ENCODE measurements around the gene CCL25. TPM values are rescaled to one million over a fixed set of nuclear protein-coding genes. Genes with fewer than 3 reads are reported as not detected.
"Not testable (repeated sequence)": the region's sequence is repeated elsewhere in the genome, so short reads cannot be mapped to it uniquely, and the experiment has no call there.

Gene CCL25
- polyA plus RNA-seq, 2 donors = 0.14 TPM; not detected in 1

DNA sequence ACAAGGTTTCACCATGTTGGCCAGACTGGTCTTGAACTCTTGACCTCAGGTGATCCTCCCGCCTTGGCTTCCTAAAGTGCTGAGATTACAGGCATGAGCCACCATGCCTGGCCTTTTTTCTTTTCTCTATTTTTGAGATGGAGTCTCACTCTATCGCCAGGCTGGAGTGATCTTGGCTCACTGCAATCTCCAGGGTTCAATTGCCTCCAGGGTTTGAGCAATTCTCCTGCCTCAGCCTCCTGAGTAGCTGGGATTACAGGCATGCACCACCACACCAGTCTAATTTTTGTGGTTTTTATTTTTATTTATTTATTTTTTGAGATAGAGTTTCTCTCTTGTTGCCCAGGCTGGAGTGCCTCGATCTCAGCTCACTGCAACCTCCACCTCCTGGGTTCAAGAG, 28.3 kb upstream of the CCL25 start:
- 93 to 95% methylated on average over 3 of the region's 3 CpGs for WGBS, 2 donors
- H3K4me3 ChIP-seq (ENCODE audit: low read depth in 1 of 2, low read length in 2 of 2); H3K36me3 ChIP-seq (ENCODE audit: control insufficient read depth in 2 of 2, insufficient read depth in 2 of 2, low read length in 1 of 2); H3K27ac ChIP-seq (ENCODE audit: low read depth in 2 of 2, low read length in 1 of 2); H3K27me3 ChIP-seq (ENCODE audit: control insufficient read depth in 1 of 2, insufficient read depth in 2 of 2, low read length in 2 of 2); H3K4me1 ChIP-seq (ENCODE audit: control insufficient read depth in 2 of 2, insufficient read depth in 2 of 2, low read length in 1 of 2); H3K9me3 ChIP-seq (ENCODE audit: control insufficient read depth in 2 of 2, insufficient read depth in 1 of 2, low read depth in 1 of 2, low read length in 1 of 2): not testable (repeated sequence)

DNA sequence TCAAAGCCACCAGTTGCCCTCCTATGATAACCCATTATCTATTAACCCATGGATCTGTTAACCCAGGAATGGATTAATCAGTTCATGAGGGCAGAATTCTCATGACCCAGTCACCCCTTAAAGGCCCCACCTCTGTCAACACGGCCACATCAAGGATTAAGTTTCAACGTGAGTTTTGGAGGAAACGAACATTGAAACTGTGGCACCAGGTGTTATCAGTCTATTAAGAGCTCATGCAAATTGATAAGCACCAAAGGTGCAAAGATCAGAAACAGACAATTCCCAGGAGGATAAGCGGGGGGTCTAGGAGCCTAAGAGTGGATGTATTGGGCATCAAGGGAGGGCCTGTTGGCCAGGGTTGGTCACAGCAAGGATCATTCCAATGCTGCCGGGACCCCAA, 27.2 kb upstream of the CCL25 start:
- Histone ChIP-seq H3K36me3 (ENCODE audit: control insufficient read depth in 2 of 2, insufficient read depth in 2 of 2, low read length in 1 of 2) (no peaks in the 10 kb centered on the region), H3K27ac (ENCODE audit: low read depth in 2 of 2, low read length in 1 of 2) (no peak overlapping the region), H3K4me1 (ENCODE audit: control insufficient read depth in 2 of 2, insufficient read depth in 2 of 2, low read length in 1 of 2) (peaks cover 0 to 2% of the 10 kb centered on the region in 2 donors), H3K27me3 (ENCODE audit: control insufficient read depth in 1 of 2, insufficient read depth in 2 of 2, low read length in 2 of 2) (no peaks in the 10 kb centered on the region), H3K9me3 (ENCODE audit: control insufficient read depth in 2 of 2, insufficient read depth in 1 of 2, low read depth in 1 of 2, low read length in 1 of 2) (no peaks in the 10 kb centered on the region), H3K4me3 (ENCODE audit: low read depth in 1 of 2, low read length in 2 of 2) (no peak overlapping the region)
- WGBS, 2 donors = 63 to 77% methylated on average over 5 of the region's 5 CpGs

DNA sequence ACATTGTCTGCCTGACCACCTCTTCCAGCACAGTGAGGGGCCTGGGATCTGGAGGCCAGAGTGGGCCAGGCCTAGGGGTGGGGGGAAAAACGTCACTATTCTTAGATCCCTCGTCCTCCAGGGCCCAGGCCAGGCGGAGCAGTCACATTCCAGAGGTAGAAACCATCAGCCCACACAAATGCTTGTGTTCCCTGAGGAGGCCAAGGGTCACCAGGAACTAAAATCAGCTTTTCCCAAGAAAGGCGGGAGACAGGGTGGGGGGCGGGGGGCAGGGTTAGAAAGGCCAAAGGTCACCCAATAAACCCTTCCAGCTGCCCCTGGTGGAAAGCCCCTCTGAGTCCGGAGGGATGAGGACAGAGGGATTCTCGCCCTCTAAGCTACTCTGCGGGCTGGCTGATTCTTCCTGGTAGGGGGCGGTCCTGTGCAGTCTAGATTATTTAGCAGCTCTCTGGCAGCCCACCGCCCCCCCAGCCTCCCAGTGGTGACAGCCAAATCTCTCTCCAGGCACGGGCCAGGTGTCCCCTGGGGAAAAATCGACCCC, 23.5 kb upstream of the CCL25 start:
- Histone ChIP-seq H3K27me3 (ENCODE audit: control insufficient read depth in 1 of 2, insufficient read depth in 2 of 2, low read length in 2 of 2) (no peaks in the 10 kb centered on the region), H3K27ac (ENCODE audit: low read depth in 2 of 2, low read length in 1 of 2) (no peak overlapping the region), H3K9me3 (ENCODE audit: control insufficient read depth in 2 of 2, insufficient read depth in 1 of 2, low read depth in 1 of 2, low read length in 1 of 2) (no peaks in the 10 kb centered on the region), H3K4me3 (ENCODE audit: low read depth in 1 of 2, low read length in 2 of 2) (no peak overlapping the region), H3K4me1 (ENCODE audit: control insufficient read depth in 2 of 2, insufficient read depth in 2 of 2, low read length in 1 of 2) (no peaks in the 10 kb centered on the region), H3K36me3 (ENCODE audit: control insufficient read depth in 2 of 2, insufficient read depth in 2 of 2, low read length in 1 of 2) (no peaks in the 10 kb centered on the region)
- 42 to 55% methylated on average over 12 of the region's 12 CpGs for WGBS, 2 donors

DNA sequence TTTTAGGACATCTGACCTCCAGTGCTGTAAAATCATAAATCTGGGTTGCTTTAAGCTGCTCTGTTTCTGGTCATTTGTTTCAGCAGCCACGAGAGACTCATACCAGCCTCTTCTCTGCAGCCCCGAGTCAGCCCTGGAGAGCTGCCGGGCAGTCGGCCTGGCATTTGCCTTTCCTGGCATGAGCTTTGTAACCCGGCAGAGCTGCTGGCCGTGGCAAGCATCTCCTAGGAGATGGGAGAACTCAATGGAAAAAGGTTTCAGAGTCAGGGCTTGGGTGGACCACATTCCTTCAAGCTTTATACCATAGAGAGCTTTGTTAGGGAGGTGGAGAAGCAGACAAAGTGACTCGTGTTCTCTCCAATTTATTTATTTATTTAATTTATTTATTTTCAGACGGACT, 21.6 kb upstream of the CCL25 start:
- WGBS, 2 donors = 75 to 81% methylated on average over 8 of the region's 8 CpGs
- Histone ChIP-seq H3K36me3 (ENCODE audit: control insufficient read depth in 2 of 2, insufficient read depth in 2 of 2, low read length in 1 of 2) (no peaks in the 10 kb centered on the region), H3K4me3 (ENCODE audit: low read depth in 1 of 2, low read length in 2 of 2) (no peak overlapping the region), H3K4me1 (ENCODE audit: control insufficient read depth in 2 of 2, insufficient read depth in 2 of 2, low read length in 1 of 2) (no peaks in the 10 kb centered on the region), H3K9me3 (ENCODE audit: control insufficient read depth in 2 of 2, insufficient read depth in 1 of 2, low read depth in 1 of 2, low read length in 1 of 2) (no peaks in the 10 kb centered on the region), H3K27ac (ENCODE audit: low read depth in 2 of 2, low read length in 1 of 2) (no peak overlapping the region), H3K27me3 (ENCODE audit: control insufficient read depth in 1 of 2, insufficient read depth in 2 of 2, low read length in 2 of 2) (no peaks in the 10 kb centered on the region)

DNA sequence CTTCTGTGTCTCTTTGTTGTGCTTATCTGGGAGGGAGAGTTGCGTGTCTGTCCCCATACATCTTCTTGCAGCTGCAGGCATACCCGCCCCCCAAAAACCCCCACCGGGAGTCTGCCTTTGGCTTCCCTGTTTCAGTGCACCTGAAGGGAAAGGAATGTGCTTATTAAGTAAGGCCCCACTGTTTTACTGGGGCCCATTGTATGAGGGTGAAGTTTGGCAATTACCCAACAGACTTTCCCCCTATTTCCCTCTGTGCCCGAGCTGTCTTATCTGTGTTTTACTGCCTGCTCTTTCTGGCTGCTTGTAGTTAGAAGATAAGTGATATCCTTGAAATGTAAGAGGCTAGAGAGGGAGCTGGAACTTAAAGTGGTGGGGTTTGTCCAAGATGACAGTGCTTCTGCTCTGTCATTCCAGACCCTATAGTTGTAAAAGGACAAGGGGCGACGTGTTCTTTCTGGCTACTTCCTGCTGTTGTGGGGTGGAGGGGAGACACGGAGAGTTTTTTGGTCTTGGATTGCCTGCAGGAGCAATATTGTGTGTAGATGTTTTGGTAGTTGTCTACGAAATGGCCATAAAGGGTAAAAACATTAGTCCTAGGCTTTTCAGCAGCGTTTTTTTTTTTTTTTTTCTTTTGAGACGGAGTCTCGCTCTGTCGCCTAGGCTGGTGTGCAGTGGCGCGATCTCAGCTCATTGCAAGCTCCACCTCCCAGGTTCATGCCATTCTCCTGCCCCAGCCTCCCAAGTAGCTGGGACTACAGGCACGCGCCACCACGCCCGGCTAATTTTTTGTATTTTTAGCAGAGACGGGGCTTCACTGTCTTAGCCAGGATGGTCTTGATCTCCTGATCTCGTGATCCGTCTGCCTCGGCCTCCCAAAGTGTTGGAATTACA, 19.0 kb upstream of the CCL25 start:
- not testable (repeated sequence) for H3K27ac ChIP-seq (ENCODE audit: low read depth in 2 of 2, low read length in 1 of 2); H3K4me1 ChIP-seq (ENCODE audit: control insufficient read depth in 2 of 2, insufficient read depth in 2 of 2, low read length in 1 of 2); H3K9me3 ChIP-seq (ENCODE audit: control insufficient read depth in 2 of 2, insufficient read depth in 1 of 2, low read depth in 1 of 2, low read length in 1 of 2); H3K36me3 ChIP-seq (ENCODE audit: control insufficient read depth in 2 of 2, insufficient read depth in 2 of 2, low read length in 1 of 2); H3K27me3 ChIP-seq (ENCODE audit: control insufficient read depth in 1 of 2, insufficient read depth in 2 of 2, low read length in 2 of 2); H3K4me3 ChIP-seq (ENCODE audit: low read depth in 1 of 2, low read length in 2 of 2)
- 72 to 78% methylated on average over 22 of the region's 22 CpGs for WGBS, 2 donors

DNA sequence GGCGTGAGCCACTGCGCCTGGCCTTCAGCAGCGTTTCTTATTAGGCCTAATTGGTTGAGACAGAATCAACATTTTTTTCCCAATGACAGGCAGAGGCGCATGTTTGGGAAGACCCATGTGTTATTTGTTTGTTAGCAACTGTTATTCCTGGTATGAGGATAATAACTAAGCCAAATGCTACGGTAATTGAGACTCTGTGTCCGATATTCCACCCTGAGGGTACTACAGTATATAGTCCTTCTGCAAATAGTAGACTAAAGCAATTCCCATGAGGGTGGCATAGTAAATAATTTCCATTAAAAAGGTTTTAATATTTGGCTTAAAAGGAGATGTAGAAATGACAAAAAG, 18.4 kb upstream of the CCL25 start:
- H3K27ac ChIP-seq (ENCODE audit: low read depth in 2 of 2, low read length in 1 of 2) = no peak overlapping the region
- 82 to 86% methylated on average over 6 of the region's 6 CpGs for WGBS, 2 donors
- H3K27me3 ChIP-seq (ENCODE audit: control insufficient read depth in 1 of 2, insufficient read depth in 2 of 2, low read length in 2 of 2) = no peaks in the 10 kb centered on the region
- no peaks in the 10 kb centered on the region for H3K36me3 ChIP-seq (ENCODE audit: control insufficient read depth in 2 of 2, insufficient read depth in 2 of 2, low read length in 1 of 2)
- H3K4me1 ChIP-seq (ENCODE audit: control insufficient read depth in 2 of 2, insufficient read depth in 2 of 2, low read length in 1 of 2) = no peaks in the 10 kb centered on the region
- no peak overlapping the region for H3K4me3 ChIP-seq (ENCODE audit: low read depth in 1 of 2, low read length in 2 of 2)
- H3K9me3 ChIP-seq (ENCODE audit: control insufficient read depth in 2 of 2, insufficient read depth in 1 of 2, low read depth in 1 of 2, low read length in 1 of 2) = no peaks in the 10 kb centered on the region

DNA sequence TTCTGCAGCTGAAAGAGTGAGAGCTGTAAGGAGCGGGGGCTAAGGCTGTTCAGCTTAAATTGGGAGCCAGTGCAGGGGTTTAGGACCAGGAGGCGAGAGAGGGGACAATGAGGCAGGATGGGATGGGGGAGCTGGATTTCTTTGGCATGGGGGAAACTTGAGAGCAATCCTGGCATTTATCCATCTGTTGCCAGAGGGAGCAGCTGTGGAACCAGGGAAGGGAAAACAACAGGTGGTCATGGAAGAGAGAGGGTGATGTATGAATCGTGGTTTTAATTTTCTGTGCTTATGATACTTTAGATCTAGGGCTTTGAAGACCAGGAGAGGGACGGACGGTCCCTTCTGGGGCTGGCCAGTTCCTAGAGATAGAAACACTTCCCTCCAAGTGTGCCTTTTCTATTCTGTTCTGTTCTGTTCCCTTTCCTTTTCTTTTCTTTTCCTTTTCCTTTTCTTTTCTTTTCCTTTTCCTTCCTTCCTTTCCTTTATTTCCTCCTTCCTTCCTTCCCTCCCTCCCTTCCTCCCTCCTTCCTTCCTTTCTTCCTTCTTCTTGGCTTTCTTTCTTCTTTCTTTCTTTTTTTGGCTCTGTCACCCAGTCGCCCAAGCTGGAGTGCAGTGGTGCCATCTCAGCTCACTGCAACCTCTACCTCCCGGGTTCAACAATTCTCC, 16.0 kb upstream of the CCL25 start:
- no peak overlapping the region for H3K27ac ChIP-seq (ENCODE audit: low read depth in 2 of 2, low read length in 1 of 2)
- 64 to 65% methylated on average over 7 of the region's 7 CpGs for WGBS, 2 donors
- no peaks in the 10 kb centered on the region for H3K36me3 ChIP-seq (ENCODE audit: control insufficient read depth in 2 of 2, insufficient read depth in 2 of 2, low read length in 1 of 2)
- no peak overlapping the region for H3K4me3 ChIP-seq (ENCODE audit: low read depth in 1 of 2, low read length in 2 of 2)
- H3K4me1 ChIP-seq (ENCODE audit: control insufficient read depth in 2 of 2, insufficient read depth in 2 of 2, low read length in 1 of 2) = no peaks in the 10 kb centered on the region
- H3K9me3 ChIP-seq (ENCODE audit: control insufficient read depth in 2 of 2, insufficient read depth in 1 of 2, low read depth in 1 of 2, low read length in 1 of 2) = no peaks in the 10 kb centered on the region
- no peaks in the 10 kb centered on the region for H3K27me3 ChIP-seq (ENCODE audit: control insufficient read depth in 1 of 2, insufficient read depth in 2 of 2, low read length in 2 of 2)

DNA sequence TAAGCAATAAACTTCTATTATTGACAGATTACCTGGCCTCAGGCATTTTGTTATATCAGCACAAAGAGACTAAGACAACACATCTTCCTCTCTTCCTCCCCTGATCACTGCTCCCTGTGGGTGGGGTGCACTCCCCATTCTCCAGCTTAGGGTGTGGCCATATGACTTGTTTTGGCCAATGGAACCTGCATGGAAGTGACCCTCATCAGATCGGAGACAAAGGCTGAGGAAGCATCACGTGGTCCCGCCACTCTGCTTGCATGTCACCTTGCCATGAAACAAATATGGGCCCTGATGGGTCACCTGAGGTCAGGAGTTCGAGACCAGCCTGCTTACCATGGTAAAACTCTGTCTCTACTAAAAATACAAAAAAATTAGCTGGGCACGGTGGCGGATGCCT, 13.7 kb upstream of the CCL25 start:
- Histone ChIP-seq H3K27ac (ENCODE audit: low read depth in 2 of 2, low read length in 1 of 2) (no peak overlapping the region), H3K9me3 (ENCODE audit: control insufficient read depth in 2 of 2, insufficient read depth in 1 of 2, low read depth in 1 of 2, low read length in 1 of 2) (no peaks in the 10 kb centered on the region), H3K4me3 (ENCODE audit: low read depth in 1 of 2, low read length in 2 of 2) (no peak overlapping the region), H3K36me3 (ENCODE audit: control insufficient read depth in 2 of 2, insufficient read depth in 2 of 2, low read length in 1 of 2) (no peaks in the 10 kb centered on the region), H3K27me3 (ENCODE audit: control insufficient read depth in 1 of 2, insufficient read depth in 2 of 2, low read length in 2 of 2) (no peaks in the 10 kb centered on the region), H3K4me1 (ENCODE audit: control insufficient read depth in 2 of 2, insufficient read depth in 2 of 2, low read length in 1 of 2) (no peaks in the 10 kb centered on the region)
- 78 to 79% methylated on average over 6 of the region's 6 CpGs for WGBS, 2 donors

DNA sequence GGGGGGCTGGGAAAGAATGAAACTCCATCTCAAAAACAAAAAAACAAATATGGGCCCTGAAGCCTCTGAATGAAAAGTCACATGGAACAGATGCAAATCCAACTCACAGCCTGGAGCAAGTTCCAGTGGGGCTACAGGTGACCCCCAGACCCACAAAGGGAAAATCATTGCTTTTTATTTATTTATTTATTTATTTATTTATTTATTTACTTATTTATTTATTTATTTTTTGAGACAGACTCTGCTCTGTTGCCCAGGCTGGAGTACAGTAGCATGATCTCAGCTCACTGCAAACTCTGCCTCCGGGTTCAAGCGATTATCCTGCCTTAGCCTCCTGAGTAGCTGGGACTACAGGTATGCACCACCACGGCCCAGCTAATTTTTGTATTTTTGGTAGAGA, 13.3 kb upstream of the CCL25 start:
- no peak overlapping the region for H3K27ac ChIP-seq (ENCODE audit: low read depth in 2 of 2, low read length in 1 of 2)
- H3K27me3 ChIP-seq (ENCODE audit: control insufficient read depth in 1 of 2, insufficient read depth in 2 of 2, low read length in 2 of 2) = no peaks in the 10 kb centered on the region
- no peak overlapping the region for H3K4me3 ChIP-seq (ENCODE audit: low read depth in 1 of 2, low read length in 2 of 2)
- H3K4me1 ChIP-seq (ENCODE audit: control insufficient read depth in 2 of 2, insufficient read depth in 2 of 2, low read length in 1 of 2) = no peaks in the 10 kb centered on the region
- H3K9me3 ChIP-seq (ENCODE audit: control insufficient read depth in 2 of 2, insufficient read depth in 1 of 2, low read depth in 1 of 2, low read length in 1 of 2) = no peaks in the 10 kb centered on the region
- H3K36me3 ChIP-seq (ENCODE audit: control insufficient read depth in 2 of 2, insufficient read depth in 2 of 2, low read length in 1 of 2) = no peaks in the 10 kb centered on the region
- 96 to 98% methylated on average over 3 of the region's 3 CpGs for WGBS, 2 donors
